Tongue (tissue), 2 donors: Measurements from ENCODE around the gene FADS3. TPM values are rescaled to one million over a fixed set of nuclear protein-coding genes. Genes with fewer than 3 reads are reported as not detected.

Experiments
- DNase-seq: peaks from one replicate; pipeline ENCODE4 v3.0.0-alpha.2; 2015
- total RNA-seq: library from RNA; depleted of rRNA; stranded (reverse); fragments of >200 nt; gene quantifications from one replicate; pipeline ENCODE4 v1.2.3, GENCODE V29; 2014

Gene FADS3
- total RNA-seq, 1 donor from 2014 or later = 27.2 TPM

GRCh38 chr11:61879152-61879551 lies 12.2 kb downstream of the FADS3 start:
- no peak for DNase-seq

- no peak for DNase-seq
Observed at GRCh38 chr11:61875698-61876097, 15.6 kb downstream of the FADS3 start.

- no peak for DNase-seq
Observed at GRCh38 chr11:61874853-61875252, 16.5 kb downstream of the FADS3 start.

- peak; percentile 56 for DNase-seq
Observed at GRCh38 chr11:61874377-61874809, 17.0 kb downstream of the FADS3 start.

GRCh38 chr11:61873588-61874376 lies 17.6 kb downstream of the FADS3 start:
- DNase-seq = peak; percentile 37

- no peak for DNase-seq
Observed at GRCh38 chr11:61872935-61873565, 18.3 kb downstream of the FADS3 start.

GRCh38 chr11:61871158-61871597 lies 20.2 kb downstream of the FADS3 start:
- DNase-seq = peak; percentile 89

- no peak for DNase-seq
Observed at GRCh38 chr11:61870541-61871031, 20.8 kb downstream of the FADS3 start.

- no peak for DNase-seq
Observed at GRCh38 chr11:61869708-61870451, 21.5 kb downstream of the FADS3 start.

GRCh38 chr11:61869429-61869707 lies 22.0 kb downstream of the FADS3 start:
- DNase-seq = no peak

GRCh38 chr11:61868571-61869428 lies 22.5 kb downstream of the FADS3 start:
- DNase-seq = no peak

- no peak for DNase-seq
Observed at GRCh38 chr11:61866958-61867343, 24.4 kb downstream of the FADS3 start.

- DNase-seq = no peak
Observed at GRCh38 chr11:61866231-61866957, 25.0 kb downstream of the FADS3 start.

- no peak for DNase-seq
Observed at GRCh38 chr11:61864814-61865775, 26.2 kb downstream of the FADS3 start.

GRCh38 chr11:61863548-61864081 lies 27.7 kb downstream of the FADS3 start:
- no peak for DNase-seq

- DNase-seq = no peak
Observed at GRCh38 chr11:61862714-61863547, 28.4 kb downstream of the FADS3 start.

GRCh38 chr11:61861634-61862033 lies 29.7 kb downstream of the FADS3 start:
- no peak for DNase-seq

GRCh38 chr11:61860054-61860903 lies 31.1 kb downstream of the FADS3 start:
- DNase-seq = no peak
